ENCODE results near the gene PNPLA8.

- TF ChIP-seq POLR2A (IDR thresholded peaks at IDR 0.05; ENCODE audit: low read depth, low read length), result no peak
- no peak for TF ChIP-seq CTCF (conservative IDR thresholded peaks at IDR 0.05; ENCODE audit: low read depth, low read length)
- TF ChIP-seq MAZ (IDR thresholded peaks at IDR 0.05; ENCODE audit: borderline replicate concordance, low read depth, low read length), result no peak
- no peak for TF ChIP-seq RCOR1 (IDR thresholded peaks at IDR 0.05; ENCODE audit: insufficient replicate concordance, low read length)
- no peak for TF ChIP-seq CEBPB (IDR thresholded peaks at IDR 0.05; ENCODE audit: low read depth, low read length)
- TF ChIP-seq MXI1 (IDR thresholded peaks at IDR 0.05; ENCODE audit: borderline replicate concordance, low read depth, low read length), result no peak
- no peak for TF ChIP-seq USF2 (IDR thresholded peaks at IDR 0.05; ENCODE audit: low read depth, low read length)
- no peak for TF ChIP-seq RAD21 (IDR thresholded peaks at IDR 0.05; ENCODE audit: low read length)
- no peak for TF ChIP-seq RFX5 (IDR thresholded peaks at IDR 0.05; ENCODE audit: low read depth, low read length)
- no peak for TF ChIP-seq CHD1 (IDR thresholded peaks at IDR 0.05; ENCODE audit: low read depth, low read length)
- TF ChIP-seq FOS (IDR thresholded peaks at IDR 0.05; ENCODE audit: low read depth, low read length), result no peak
- TF ChIP-seq ELK1 (IDR thresholded peaks at IDR 0.05; ENCODE audit: borderline replicate concordance, low read depth, low read length), result no peak
- TF ChIP-seq SMC3 (IDR thresholded peaks at IDR 0.05; ENCODE audit: low read depth, low read length), result no peak
- no peak for TF ChIP-seq BHLHE40 (IDR thresholded peaks at IDR 0.05; ENCODE audit: low read depth, low read length)
These were observed 68.1 kb downstream of the PNPLA8 start for GRCh38 chr7:108457871-108458270.

All from IMR-90 (cell line).